GM12875 (cell line): ENCODE results near the gene ZMYND11.

Experiments used
- H3K4me3 ChIP-seq: one replicate; pipeline ENCODE4 v1.5.1; 2011; ENCODE audit warnings: low read depth, low read length, control low read depth
- CTCF ChIP-seq: IDR thresholded peaks from 2 replicates; pipeline ENCODE4 v1.5.1; 2011; ENCODE audit warnings: low read depth, mild to moderate bottlenecking, control low read depth, inconsistent platforms, low read length, moderate library complexity, borderline replicate concordance; ENCODE audit not compliant: insufficient read depth

ZMYND11 gene

GRCh38 chr10:190216-190615 lies 55.0 kb downstream of the ZMYND11 start:
- no peak for TF ChIP-seq CTCF
- no peak overlapping the region for H3K4me3 ChIP-seq

- no peak for TF ChIP-seq CTCF
- no peak overlapping the region for H3K4me3 ChIP-seq
Measured at GRCh38 chr10:191703-192518, 56.7 kb downstream of the ZMYND11 start.

- no peak overlapping the region for H3K4me3 ChIP-seq
- TF ChIP-seq CTCF = no peak
Measured at GRCh38 chr10:194281-194680, 59.0 kb downstream of the ZMYND11 start.

DNA sequence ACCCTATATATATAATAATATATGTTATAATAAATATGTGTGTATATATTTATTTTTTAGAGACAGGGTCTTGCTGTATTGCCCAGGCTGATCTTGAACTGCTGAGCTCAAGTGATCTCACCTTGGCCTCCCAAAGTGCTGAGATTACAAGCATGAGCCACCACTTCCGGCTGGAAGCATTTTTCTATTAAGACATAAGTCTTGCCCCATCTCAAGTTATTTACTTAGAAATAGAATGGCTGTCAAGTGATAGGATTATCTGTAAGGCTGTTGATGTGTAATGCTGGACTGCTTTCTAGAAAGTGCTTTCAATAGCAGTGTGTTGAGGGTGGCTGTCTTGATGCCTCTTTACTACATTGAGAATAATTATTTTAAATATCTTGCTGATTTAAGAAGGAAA lies 65.2 kb downstream of the ZMYND11 start:
- TF ChIP-seq CTCF = no peak
- no peak overlapping the region for H3K4me3 ChIP-seq

DNA sequence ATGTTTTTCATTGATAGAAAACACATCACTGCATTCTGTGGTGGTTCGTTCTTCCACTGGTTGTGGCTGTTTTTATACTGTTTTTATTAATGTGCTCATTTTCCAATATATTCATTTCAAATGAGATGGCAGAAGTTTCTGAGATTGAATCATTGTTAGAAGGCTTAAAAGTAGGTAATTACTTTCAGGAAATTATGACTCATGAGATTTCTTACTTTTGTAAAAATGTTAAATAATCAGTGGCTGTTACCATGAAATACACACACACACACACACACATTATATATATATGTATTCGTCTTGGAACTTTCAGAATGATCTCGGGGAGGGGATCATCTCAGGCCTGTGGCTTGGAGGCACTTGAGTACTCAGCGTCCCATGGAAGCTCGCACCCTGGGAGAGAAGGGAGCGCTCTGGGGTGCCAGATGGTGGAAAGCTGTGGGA lies 66.1 kb downstream of the ZMYND11 start:
- no peak for TF ChIP-seq CTCF
- H3K4me3 ChIP-seq = no peak overlapping the region

GRCh38 chr10:208616-209015 lies 73.4 kb downstream of the ZMYND11 start:
- no peak overlapping the region for H3K4me3 ChIP-seq
- no peak for TF ChIP-seq CTCF

- H3K4me3 ChIP-seq = no peak overlapping the region
- TF ChIP-seq CTCF = no peak
Measured at GRCh38 chr10:209357-209756, 74.1 kb downstream of the ZMYND11 start.
